ENCODE data around the gene TSG101. TPM values are rescaled to one million over a fixed set of nuclear protein-coding genes. Genes with fewer than 3 reads are reported as not detected.

TSG101 gene
- total RNA-seq, 3 donors from 2014 or later (not counting 1 experiment from before 2014, with no cell fraction given) = 22.7 to 35.2 (median 23.0) TPM

GRCh38 chr11:18566406-18566805 lies 39.7 kb upstream of the TSG101 start:
- ATAC-seq = no peak
- intact Hi-C loops (cut with micrococcal nuclease) = no loop called here
- H3K27ac Mint-ChIP-seq = no peak overlapping the region
- Histone ChIP-seq H3K27ac (ENCODE audit: low read length) (no peak overlapping the region), H3K27me3 (ENCODE audit: control insufficient read depth, insufficient read depth, low read length) (no peaks in the 10 kb centered on the region), H3K36me3 (ENCODE audit: control insufficient read depth, insufficient read depth, low read length) (peaks cover 35% of the 10 kb centered on the region), H3K4me3 (ENCODE audit: low read length) (no peak overlapping the region), H3K4me1 (ENCODE audit: control insufficient read depth, insufficient read depth, low read length) (no peaks in the 10 kb centered on the region), H3K9me3 (ENCODE audit: control insufficient read depth, insufficient read depth, low read length) (no peaks in the 10 kb centered on the region)
- H3K4me3 Mint-ChIP-seq = no peak overlapping the region
- no peaks in the 10 kb centered on the region for H3K9me3 Mint-ChIP-seq
- no peaks in the 10 kb centered on the region for H3K27me3 Mint-ChIP-seq (ENCODE audit: low read depth in 2 of 2)
- no peaks in the 10 kb centered on the region for H3K36me3 Mint-ChIP-seq
- no peak for TF ChIP-seq CTCF (IDR thresholded peaks at IDR 0.05)
- H3K4me1 Mint-ChIP-seq = peaks cover 0 to 3% of the 10 kb centered on the region in 2 donors
- DNase-seq = no peak

- Histone ChIP-seq H3K4me3 (ENCODE audit: low read length) (no peak overlapping the region), H3K9me3 (ENCODE audit: control insufficient read depth, insufficient read depth, low read length) (no peaks in the 10 kb centered on the region), H3K36me3 (ENCODE audit: control insufficient read depth, insufficient read depth, low read length) (peaks cover 25% of the 10 kb centered on the region), H3K27ac (ENCODE audit: low read length) (no peak overlapping the region), H3K27me3 (ENCODE audit: control insufficient read depth, insufficient read depth, low read length) (no peaks in the 10 kb centered on the region), H3K4me1 (ENCODE audit: control insufficient read depth, insufficient read depth, low read length) (no peaks in the 10 kb centered on the region)
- no peak overlapping the region for H3K4me3 Mint-ChIP-seq
- no peaks in the 10 kb centered on the region for H3K36me3 Mint-ChIP-seq
- H3K27ac Mint-ChIP-seq = peak overlapping the region in 1 of 2 donors; percentile 45
- H3K27me3 Mint-ChIP-seq (ENCODE audit: low read depth in 2 of 2) = no peaks in the 10 kb centered on the region
- H3K9me3 Mint-ChIP-seq = no peaks in the 10 kb centered on the region
- ATAC-seq (no peak), DNase-seq (no peak)
- intact Hi-C loops (cut with micrococcal nuclease) = no loop called here
- TF ChIP-seq CTCF (IDR thresholded peaks at IDR 0.05) = no peak
- H3K4me1 Mint-ChIP-seq = no peaks in the 10 kb centered on the region
Measured at GRCh38 chr11:18564149-18564548, 37.4 kb upstream of the TSG101 start.

GRCh38 chr11:18563090-18563730 lies 36.5 kb upstream of the TSG101 start:
- TF ChIP-seq CTCF (IDR thresholded peaks at IDR 0.05) = no peak
- no peaks in the 10 kb centered on the region for H3K4me1 Mint-ChIP-seq
- no peak overlapping the region for H3K27ac Mint-ChIP-seq
- Histone ChIP-seq H3K36me3 (ENCODE audit: control insufficient read depth, insufficient read depth, low read length) (peaks cover 25% of the 10 kb centered on the region), H3K4me1 (ENCODE audit: control insufficient read depth, insufficient read depth, low read length) (no peaks in the 10 kb centered on the region), H3K9me3 (ENCODE audit: control insufficient read depth, insufficient read depth, low read length) (no peaks in the 10 kb centered on the region), H3K27ac (ENCODE audit: low read length) (no peak overlapping the region), H3K27me3 (ENCODE audit: control insufficient read depth, insufficient read depth, low read length) (no peaks in the 10 kb centered on the region), H3K4me3 (ENCODE audit: low read length) (no peak overlapping the region)
- H3K36me3 Mint-ChIP-seq = peaks cover under 1% of the 10 kb centered on the region
- H3K4me3 Mint-ChIP-seq = no peak overlapping the region
- intact Hi-C loops (cut with micrococcal nuclease) = no loop called here
- DNase-seq (no peak), ATAC-seq (no peak)
- H3K27me3 Mint-ChIP-seq (ENCODE audit: low read depth in 2 of 2) = no peaks in the 10 kb centered on the region
- no peaks in the 10 kb centered on the region for H3K9me3 Mint-ChIP-seq
- WGBS (ENCODE audit: insufficient coverage) = 97% methylated on average over 2 of the region's 2 CpGs

GRCh38 chr11:18548001-18548400 lies 21.3 kb upstream of the TSG101 start:
- intact Hi-C loops (cut with micrococcal nuclease) = loop anchor here (10.0 kb wide), 1 partner anchor 217 kb away; no protein-coding TSS in a partner anchor
- DNase-seq (no peak), ATAC-seq (no peak)
- Histone ChIP-seq H3K9me3 (ENCODE audit: control insufficient read depth, insufficient read depth, low read length) (no peaks in the 10 kb centered on the region), H3K36me3 (ENCODE audit: control insufficient read depth, insufficient read depth, low read length) (peaks cover 30% of the 10 kb centered on the region), H3K27me3 (ENCODE audit: control insufficient read depth, insufficient read depth, low read length) (no peaks in the 10 kb centered on the region), H3K27ac (ENCODE audit: low read length) (no peak overlapping the region), H3K4me1 (ENCODE audit: control insufficient read depth, insufficient read depth, low read length) (no peaks in the 10 kb centered on the region), H3K4me3 (ENCODE audit: low read length) (no peak overlapping the region)
- H3K4me3 Mint-ChIP-seq = no peak overlapping the region
- no peaks in the 10 kb centered on the region for H3K9me3 Mint-ChIP-seq
- no peak for TF ChIP-seq CTCF (IDR thresholded peaks at IDR 0.05)
- H3K36me3 Mint-ChIP-seq = no peaks in the 10 kb centered on the region
- no peak overlapping the region for H3K27ac Mint-ChIP-seq
- no peaks in the 10 kb centered on the region for H3K27me3 Mint-ChIP-seq (ENCODE audit: low read depth in 2 of 2)
- 97% methylated on average over 2 of the region's 2 CpGs for WGBS (ENCODE audit: insufficient coverage)
- peaks cover 0 to 6% of the 10 kb centered on the region in 2 donors for H3K4me1 Mint-ChIP-seq

Data from natural killer cell (primary cell).